Measurements from ENCODE around the gene NKG7. TPM values are rescaled to one million over a fixed set of nuclear protein-coding genes. Genes with fewer than 3 reads are reported as not detected.

Gene NKG7
- total and polyA plus RNA-seq, 2 of the 13 experiments (the other 11 are each of a cell fraction or from before 2014, with no cell fraction given), result 0.40 TPM; not detected in 1

DNA sequence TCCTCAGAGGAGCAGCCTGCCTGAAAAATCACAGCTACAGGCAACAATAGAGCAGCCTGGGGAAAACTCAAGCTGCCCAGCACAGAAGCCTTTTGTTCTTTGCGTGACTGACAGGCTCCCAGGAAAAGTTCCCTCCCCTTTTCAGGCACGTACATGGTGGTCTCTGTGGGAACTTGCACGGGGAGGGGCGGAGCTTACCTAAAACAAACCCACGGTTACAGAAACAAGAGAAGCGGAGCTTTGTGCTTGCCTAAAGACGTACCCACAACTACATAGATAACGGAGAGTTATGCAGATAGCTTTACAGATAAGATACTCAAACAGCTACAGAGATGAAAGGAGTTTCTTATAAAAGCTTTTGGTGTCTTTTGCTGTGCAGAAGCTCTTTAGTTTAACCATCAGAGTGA lies 17.7 kb downstream of the NKG7 start (continued):
- TF ChIP-seq, protein P1, sequence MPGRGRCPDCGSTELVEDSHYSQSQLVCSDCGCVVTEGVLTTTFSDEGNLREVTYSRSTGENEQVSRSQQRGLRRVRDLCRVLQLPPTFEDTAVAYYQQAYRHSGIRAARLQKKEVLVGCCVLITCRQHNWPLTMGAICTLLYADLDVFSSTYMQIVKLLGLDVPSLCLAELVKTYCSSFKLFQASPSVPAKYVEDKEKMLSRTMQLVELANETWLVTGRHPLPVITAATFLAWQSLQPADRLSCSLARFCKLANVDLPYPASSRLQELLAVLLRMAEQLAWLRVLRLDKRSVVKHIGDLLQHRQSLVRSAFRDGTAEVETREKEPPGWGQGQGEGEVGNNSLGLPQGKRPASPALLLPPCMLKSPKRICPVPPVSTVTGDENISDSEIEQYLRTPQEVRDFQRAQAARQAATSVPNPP (CRISPR knock-in tag; IDR thresholded peaks at IDR 0.05), result no peak
- no peak for TF ChIP-seq HNRNPK (IDR thresholded peaks at IDR 0.05; ENCODE audit: low read depth, low read length, poor library complexity, severe bottlenecking)
- TF ChIP-seq HNF4A (CRISPR knock-in tag; IDR thresholded peaks at IDR 0.05), result peak; percentile 67; the same call in 1 of the 2 replicates
- peak; percentile 65; the same call in 1 of the 2 replicates for TF ChIP-seq TCF7L2 (IDR thresholded peaks at IDR 0.05; ENCODE audit: low read depth, low read length)
- no peak for TF ChIP-seq NFIB (CRISPR knock-in tag; IDR thresholded peaks at IDR 0.05; ENCODE audit: borderline replicate concordance)
- TF ChIP-seq, protein P2, sequence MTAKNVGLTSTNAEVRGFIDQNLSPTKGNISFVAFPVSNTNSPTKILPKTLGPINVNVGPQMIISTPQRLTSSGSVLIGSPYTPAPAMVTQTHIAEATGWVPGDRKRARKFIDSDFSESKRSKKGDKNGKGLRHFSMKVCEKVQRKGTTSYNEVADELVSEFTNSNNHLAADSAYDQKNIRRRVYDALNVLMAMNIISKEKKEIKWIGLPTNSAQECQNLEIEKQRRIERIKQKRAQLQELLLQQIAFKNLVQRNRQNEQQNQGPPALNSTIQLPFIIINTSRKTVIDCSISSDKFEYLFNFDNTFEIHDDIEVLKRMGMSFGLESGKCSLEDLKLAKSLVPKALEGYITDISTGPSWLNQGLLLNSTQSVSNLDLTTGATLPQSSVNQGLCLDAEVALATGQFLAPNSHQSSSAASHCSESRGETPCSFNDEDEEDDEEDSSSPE (CRISPR knock-in tag; IDR thresholded peaks at IDR 0.05), result no peak
- TF ChIP-seq, protein P3, sequence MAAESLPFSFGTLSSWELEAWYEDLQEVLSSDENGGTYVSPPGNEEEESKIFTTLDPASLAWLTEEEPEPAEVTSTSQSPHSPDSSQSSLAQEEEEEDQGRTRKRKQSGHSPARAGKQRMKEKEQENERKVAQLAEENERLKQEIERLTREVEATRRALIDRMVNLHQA (CRISPR knock-in tag; IDR thresholded peaks at IDR 0.05), result no peak
- TF ChIP-seq ZNF615 (CRISPR knock-in tag; IDR thresholded peaks at IDR 0.05; ENCODE audit: borderline replicate concordance), result peak; percentile 37; the same call in 1 of the 2 replicates
- TF ChIP-seq ZNF768 (CRISPR knock-in tag; IDR thresholded peaks at IDR 0.05), result no peak
- TF ChIP-seq ZNF773 (CRISPR knock-in tag; IDR thresholded peaks at IDR 0.05; ENCODE audit: borderline replicate concordance), result no peak
- TF ChIP-seq, protein P4, sequence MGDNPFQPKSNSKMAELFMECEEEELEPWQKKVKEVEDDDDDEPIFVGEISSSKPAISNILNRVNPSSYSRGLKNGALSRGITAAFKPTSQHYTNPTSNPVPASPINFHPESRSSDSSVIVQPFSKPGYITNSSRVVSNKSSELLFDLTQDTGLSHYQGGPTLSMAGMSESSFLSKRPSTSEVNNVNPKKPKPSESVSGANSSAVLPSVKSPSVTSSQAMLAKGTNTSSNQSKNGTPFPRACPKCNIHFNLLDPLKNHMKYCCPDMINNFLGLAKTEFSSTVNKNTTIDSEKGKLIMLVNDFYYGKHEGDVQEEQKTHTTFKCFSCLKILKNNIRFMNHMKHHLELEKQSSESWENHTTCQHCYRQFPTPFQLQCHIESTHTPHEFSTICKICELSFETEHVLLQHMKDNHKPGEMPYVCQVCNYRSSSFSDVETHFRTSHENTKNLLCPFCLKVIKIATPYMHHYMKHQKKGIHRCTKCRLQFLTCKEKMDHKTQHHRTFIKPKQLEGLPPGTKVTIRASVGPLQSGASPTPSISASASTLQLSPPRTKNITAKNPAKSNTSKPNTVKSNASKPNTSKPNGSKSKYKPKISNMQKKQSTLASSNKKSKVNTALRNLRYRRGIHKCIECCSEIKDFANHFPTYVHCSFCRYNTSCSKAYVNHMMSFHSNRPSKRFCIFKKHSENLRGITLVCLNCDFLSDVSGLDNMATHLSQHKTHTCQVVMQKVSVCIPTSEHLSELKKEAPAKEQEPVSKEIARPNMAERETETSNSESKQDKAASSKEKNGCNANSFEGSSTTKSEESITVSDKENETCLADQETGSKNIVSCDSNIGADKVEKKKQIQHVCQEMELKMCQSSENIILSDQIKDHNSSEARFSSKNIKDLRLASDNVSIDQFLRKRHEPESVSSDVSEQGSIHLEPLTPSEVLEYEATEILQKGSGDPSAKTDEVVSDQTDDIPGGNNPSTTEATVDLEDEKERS (CRISPR knock-in tag; IDR thresholded peaks at IDR 0.05), result no peak
- TF ChIP-seq, protein P5, sequence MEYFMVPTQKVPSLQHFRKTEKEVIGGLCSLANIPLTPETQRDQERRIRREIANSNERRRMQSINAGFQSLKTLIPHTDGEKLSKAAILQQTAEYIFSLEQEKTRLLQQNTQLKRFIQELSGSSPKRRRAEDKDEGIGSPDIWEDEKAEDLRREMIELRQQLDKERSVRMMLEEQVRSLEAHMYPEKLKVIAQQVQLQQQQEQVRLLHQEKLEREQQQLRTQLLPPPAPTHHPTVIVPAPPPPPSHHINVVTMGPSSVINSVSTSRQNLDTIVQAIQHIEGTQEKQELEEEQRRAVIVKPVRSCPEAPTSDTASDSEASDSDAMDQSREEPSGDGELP (IDR thresholded peaks at IDR 0.05; ENCODE audit: borderline replicate concordance, low read depth), result no peak; the same call in 1 of the 2 replicates
- no peak for TF ChIP-seq HMGA1 (CRISPR knock-in tag; conservative IDR thresholded peaks at IDR 0.05)
- no peak for TF ChIP-seq ZNF878 (CRISPR knock-in tag; IDR thresholded peaks at IDR 0.05)
- TF ChIP-seq ZKSCAN8 (CRISPR knock-in tag; IDR thresholded peaks at IDR 0.05; ENCODE audit: borderline replicate concordance), result no peak; the same call in 1 of the 2 replicates
- TF ChIP-seq TEAD3 (CRISPR knock-in tag; optimal IDR thresholded peaks at IDR 0.05; ENCODE audit: borderline replicate concordance), result peak; percentile 47
- no peak for TF ChIP-seq JUND (CRISPR knock-in tag; IDR thresholded peaks at IDR 0.05)
- peak; percentile 21; the same call in 1 of the 2 replicates for TF ChIP-seq SMYD3 (CRISPR knock-in tag; IDR thresholded peaks at IDR 0.05)
- TF ChIP-seq MEIS1 (CRISPR knock-in tag; IDR thresholded peaks at IDR 0.05; ENCODE audit: borderline replicate concordance), result no peak; the same call in 1 of the 2 replicates
- TF ChIP-seq, protein P6, sequence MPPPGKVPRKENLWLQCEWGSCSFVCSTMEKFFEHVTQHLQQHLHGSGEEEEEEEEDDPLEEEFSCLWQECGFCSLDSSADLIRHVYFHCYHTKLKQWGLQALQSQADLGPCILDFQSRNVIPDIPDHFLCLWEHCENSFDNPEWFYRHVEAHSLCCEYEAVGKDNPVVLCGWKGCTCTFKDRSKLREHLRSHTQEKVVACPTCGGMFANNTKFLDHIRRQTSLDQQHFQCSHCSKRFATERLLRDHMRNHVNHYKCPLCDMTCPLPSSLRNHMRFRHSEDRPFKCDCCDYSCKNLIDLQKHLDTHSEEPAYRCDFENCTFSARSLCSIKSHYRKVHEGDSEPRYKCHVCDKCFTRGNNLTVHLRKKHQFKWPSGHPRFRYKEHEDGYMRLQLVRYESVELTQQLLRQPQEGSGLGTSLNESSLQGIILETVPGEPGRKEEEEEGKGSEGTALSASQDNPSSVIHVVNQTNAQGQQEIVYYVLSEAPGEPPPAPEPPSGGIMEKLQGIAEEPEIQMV (CRISPR knock-in tag; IDR thresholded peaks at IDR 0.05; ENCODE audit: low read depth), result no peak
- no peak for TF ChIP-seq ZFAT (CRISPR knock-in tag; conservative IDR thresholded peaks at IDR 0.05)

All from HepG2 (cell line).